Breast epithelium (tissue), 4 donors: ENCODE measurements around the gene CTNNBL1. TPM values are rescaled to one million over a fixed set of nuclear protein-coding genes. Genes with fewer than 3 reads are reported as not detected.
"Not testable (repeated sequence)": the region's sequence is repeated elsewhere in the genome, so short reads cannot be mapped to it uniquely, and the experiment has no call there.

Experiments used
- DNase-seq, 2 donors: peaks; one replicate each; pipeline ENCODE4 v3.0.0-alpha.2; 2019; ENCODE audit warnings: low spot score in 2 of 2
- H3K27ac ChIP-seq, 2 donors: fragments of 200-600 bp; sonication (generic) in 1 of 2; one replicate each; pipeline ENCODE4 v1.5.1; 2016 to 2019; ENCODE audit warnings: mild to moderate bottlenecking in 1 of 2
- H3K27me3 ChIP-seq, 2 donors: fragments of 200-600 bp; sonication (generic) in 1 of 2; one replicate each; pipeline versions ENCODE4 v1.5.1 to v1.6.0; 2017 to 2019; ENCODE audit warnings: control low read depth in 1 of 2, mild to moderate bottlenecking in 1 of 2
- H3K36me3 ChIP-seq: fragments of 200-600 bp; one replicate; pipeline ENCODE4 v1.5.1; 2019
- H3K4me1 ChIP-seq, 2 donors: fragments of 200-600 bp; sonication (generic); one replicate each; pipeline ENCODE4 v1.5.1; 2016 to 2019; ENCODE audit warnings: control low read depth in 1 of 2
- H3K4me3 ChIP-seq, 3 donors: fragments of 200-600 bp; sonication (generic); 1 replicate in 2 of 3; 2 replicates in 1 of 3; pipeline ENCODE4 v1.5.1; 2016 to 2019; ENCODE audit warnings: mild to moderate bottlenecking in 3 of 3, moderate library complexity in 2 of 3
- H3K9me3 ChIP-seq, 2 donors: fragments of 200-600 bp; sonication (generic) in 1 of 2; one replicate each; pipeline ENCODE4 v1.5.1; 2016 to 2019; ENCODE audit warnings: control low read depth in 1 of 2
- CTCF ChIP-seq, 3 donors: fragments of 450-650 bp; IDR thresholded peaks; one replicate each; pipeline ENCODE4 v1.5.1; 2016 to 2017; ENCODE audit warnings: antibody characterized with exemption in 3 of 3, mild to moderate bottlenecking in 3 of 3, moderate library complexity in 3 of 3
- POLR2A ChIP-seq: fragments of 450-650 bp; IDR thresholded peaks from one replicate; pipeline ENCODE4 v1.6.1; 2016; ENCODE audit warnings: antibody characterized with exemption, mild to moderate bottlenecking, moderate library complexity
- POLR2AphosphoS5 ChIP-seq, 3 donors: sonication (generic); formaldehyde crosslinking; IDR thresholded peaks; one replicate each; pipeline ENCODE4 v1.6.1; 2017; ENCODE audit warnings: antibody characterized with exemption in 3 of 3
- intact Hi-C: fragments of 100-400 bp; cut with DNase I; formaldehyde crosslinking; loops from one replicate; pipeline ENCODE4 v1.15.1; 2023; ENCODE audit warnings: low total_unique reads
- total RNA-seq, 3 donors: library from RNA; depleted of rRNA; stranded (reverse); fragments of >200 nt; gene quantifications; one replicate each; pipeline ENCODE4 v1.1.0, GENCODE V29; 2016

CTNNBL1 gene
- total RNA-seq, 3 donors from 2014 or later: 32.2 to 37.0 (median 32.4) TPM

GRCh38 chr20:37711001-37711400 lies 17.2 kb downstream of the CTNNBL1 start:
- intact Hi-C loops: no loop called here
- TF ChIP-seq CTCF (IDR thresholded peaks at IDR 0.05): no peak
- TF ChIP-seq POLR2A: no peak
- TF ChIP-seq POLR2AphosphoS5 (IDR thresholded peaks at IDR 0.05): no peak
- H3K4me3 ChIP-seq: no peak overlapping the region
- H3K27me3 ChIP-seq: no peaks in the 10 kb centered on the region
- H3K4me1 ChIP-seq: no peaks in the 10 kb centered on the region
- H3K27ac ChIP-seq: no peak overlapping the region
- no peak for DNase-seq
- H3K9me3 ChIP-seq: peaks cover 0 to 9% of the 10 kb centered on the region in 2 donors
- H3K36me3 ChIP-seq: no peaks in the 10 kb centered on the region

- Histone ChIP-seq H3K27ac (no peak overlapping the region), H3K36me3 (no peaks in the 10 kb centered on the region), H3K4me1 (no peaks in the 10 kb centered on the region), H3K9me3 (no peaks in the 10 kb centered on the region), H3K27me3 (no peaks in the 10 kb centered on the region), H3K4me3 (no peak overlapping the region)
- TF ChIP-seq POLR2A (no peak), POLR2AphosphoS5 (IDR thresholded peaks at IDR 0.05) (no peak), CTCF (IDR thresholded peaks at IDR 0.05) (no peak)
- intact Hi-C loops: no loop called here
- no peak for DNase-seq
Observed at GRCh38 chr20:37711994-37712964, 18.4 kb downstream of the CTNNBL1 start.

GRCh38 chr20:37713396-37713795 lies 19.6 kb downstream of the CTNNBL1 start:
- no peak for DNase-seq

GRCh38 chr20:37714978-37715672 lies 21.3 kb downstream of the CTNNBL1 start:
- Histone ChIP-seq H3K9me3 (no peaks in the 10 kb centered on the region), H3K27me3 (no peaks in the 10 kb centered on the region), H3K27ac (no peak overlapping the region), H3K4me1 (no peaks in the 10 kb centered on the region), H3K4me3 (no peak overlapping the region), H3K36me3 (no peaks in the 10 kb centered on the region)
- intact Hi-C loops: no loop called here
- TF ChIP-seq POLR2A: no peak
- TF ChIP-seq CTCF (IDR thresholded peaks at IDR 0.05): no peak
- TF ChIP-seq POLR2AphosphoS5 (IDR thresholded peaks at IDR 0.05): no peak
- DNase-seq: no peak

More at GRCh38 chr20:37713396-37713795, 19.6 kb downstream of the CTNNBL1 start:
- intact Hi-C loops: no loop called here
- no peaks in the 10 kb centered on the region for H3K9me3 ChIP-seq
- H3K27ac ChIP-seq: no peak overlapping the region
- TF ChIP-seq POLR2AphosphoS5 (IDR thresholded peaks at IDR 0.05): no peak
- TF ChIP-seq POLR2A: no peak
- no peak for TF ChIP-seq CTCF (IDR thresholded peaks at IDR 0.05)
- H3K4me1 ChIP-seq: no peaks in the 10 kb centered on the region
- no peaks in the 10 kb centered on the region for H3K27me3 ChIP-seq
- no peak overlapping the region for H3K4me3 ChIP-seq
- no peaks in the 10 kb centered on the region for H3K36me3 ChIP-seq

- no peaks in the 10 kb centered on the region for H3K27me3 ChIP-seq
- H3K4me3 ChIP-seq: no peak overlapping the region
- no peak for TF ChIP-seq CTCF (IDR thresholded peaks at IDR 0.05)
- TF ChIP-seq POLR2AphosphoS5 (IDR thresholded peaks at IDR 0.05): no peak
- no peak for TF ChIP-seq POLR2A
- no peak overlapping the region for H3K27ac ChIP-seq
- H3K4me1 ChIP-seq: no peaks in the 10 kb centered on the region
- DNase-seq: no peak
- H3K9me3 ChIP-seq: no peaks in the 10 kb centered on the region
- intact Hi-C loops: no loop called here
- no peaks in the 10 kb centered on the region for H3K36me3 ChIP-seq
Observed at GRCh38 chr20:37721751-37722150, 27.9 kb downstream of the CTNNBL1 start.

GRCh38 chr20:37722312-37722711 lies 28.5 kb downstream of the CTNNBL1 start:
- H3K27ac ChIP-seq, intact Hi-C loops, H3K36me3 ChIP-seq: not testable (repeated sequence)

More at GRCh38 chr20:37722312-37722711, 28.5 kb downstream of the CTNNBL1 start:
- not testable (repeated sequence) for H3K27me3 ChIP-seq, DNase-seq, H3K4me1 ChIP-seq, H3K9me3 ChIP-seq, H3K4me3 ChIP-seq
